ENCODE data around the gene LSM12.

The LSM12 gene

DNA sequence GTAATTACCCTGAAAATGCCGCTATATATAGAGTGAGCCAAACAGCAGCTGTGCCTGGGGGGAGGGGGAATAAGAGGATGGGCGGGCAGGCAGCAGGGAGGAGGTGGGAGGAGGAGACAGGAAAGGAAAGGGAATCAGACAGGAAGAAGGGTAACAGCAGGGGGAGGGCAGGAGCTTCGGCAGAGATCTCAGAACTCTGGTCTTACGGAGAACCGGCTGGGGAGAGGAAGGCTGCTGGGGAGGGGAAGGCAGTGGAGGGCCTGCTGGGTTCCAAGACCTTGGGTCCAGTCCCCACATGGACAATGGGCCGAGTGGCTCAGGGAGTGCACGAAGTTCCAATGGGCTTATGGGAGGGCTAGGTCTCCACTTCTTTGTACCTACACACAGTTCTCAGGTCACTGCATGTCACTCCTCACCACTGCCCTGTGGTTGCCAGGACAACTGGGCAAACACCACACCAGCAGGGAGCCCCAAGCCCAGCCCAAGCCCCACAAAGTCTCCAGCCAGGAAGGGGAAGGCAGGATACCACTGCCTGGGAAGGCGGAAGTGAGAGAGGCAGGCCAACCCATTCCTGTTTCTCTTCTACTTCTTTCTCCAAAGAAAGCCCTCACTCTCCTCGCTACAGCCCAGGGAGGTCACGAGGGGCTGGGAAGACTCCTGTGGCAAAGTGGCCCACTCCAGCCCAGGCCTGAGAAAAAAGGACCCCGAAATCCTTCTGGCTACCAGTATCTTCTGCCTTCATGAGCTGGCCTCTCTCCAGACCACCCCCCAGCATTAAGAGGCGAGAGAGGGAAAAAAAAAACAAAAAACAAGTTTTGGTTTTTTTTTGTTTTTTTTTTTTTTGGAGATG is 29.4 kb upstream of the LSM12 start (continued):
- no peak for TF ChIP-seq ZNF354C (tag by site-specific recombination; IDR thresholded peaks at IDR 0.05; ENCODE audit: borderline replicate concordance, low read depth)
- no peak for TF ChIP-seq ZNF223 (tag by site-specific recombination; IDR thresholded peaks at IDR 0.05)
- TF ChIP-seq, protein P1, sequence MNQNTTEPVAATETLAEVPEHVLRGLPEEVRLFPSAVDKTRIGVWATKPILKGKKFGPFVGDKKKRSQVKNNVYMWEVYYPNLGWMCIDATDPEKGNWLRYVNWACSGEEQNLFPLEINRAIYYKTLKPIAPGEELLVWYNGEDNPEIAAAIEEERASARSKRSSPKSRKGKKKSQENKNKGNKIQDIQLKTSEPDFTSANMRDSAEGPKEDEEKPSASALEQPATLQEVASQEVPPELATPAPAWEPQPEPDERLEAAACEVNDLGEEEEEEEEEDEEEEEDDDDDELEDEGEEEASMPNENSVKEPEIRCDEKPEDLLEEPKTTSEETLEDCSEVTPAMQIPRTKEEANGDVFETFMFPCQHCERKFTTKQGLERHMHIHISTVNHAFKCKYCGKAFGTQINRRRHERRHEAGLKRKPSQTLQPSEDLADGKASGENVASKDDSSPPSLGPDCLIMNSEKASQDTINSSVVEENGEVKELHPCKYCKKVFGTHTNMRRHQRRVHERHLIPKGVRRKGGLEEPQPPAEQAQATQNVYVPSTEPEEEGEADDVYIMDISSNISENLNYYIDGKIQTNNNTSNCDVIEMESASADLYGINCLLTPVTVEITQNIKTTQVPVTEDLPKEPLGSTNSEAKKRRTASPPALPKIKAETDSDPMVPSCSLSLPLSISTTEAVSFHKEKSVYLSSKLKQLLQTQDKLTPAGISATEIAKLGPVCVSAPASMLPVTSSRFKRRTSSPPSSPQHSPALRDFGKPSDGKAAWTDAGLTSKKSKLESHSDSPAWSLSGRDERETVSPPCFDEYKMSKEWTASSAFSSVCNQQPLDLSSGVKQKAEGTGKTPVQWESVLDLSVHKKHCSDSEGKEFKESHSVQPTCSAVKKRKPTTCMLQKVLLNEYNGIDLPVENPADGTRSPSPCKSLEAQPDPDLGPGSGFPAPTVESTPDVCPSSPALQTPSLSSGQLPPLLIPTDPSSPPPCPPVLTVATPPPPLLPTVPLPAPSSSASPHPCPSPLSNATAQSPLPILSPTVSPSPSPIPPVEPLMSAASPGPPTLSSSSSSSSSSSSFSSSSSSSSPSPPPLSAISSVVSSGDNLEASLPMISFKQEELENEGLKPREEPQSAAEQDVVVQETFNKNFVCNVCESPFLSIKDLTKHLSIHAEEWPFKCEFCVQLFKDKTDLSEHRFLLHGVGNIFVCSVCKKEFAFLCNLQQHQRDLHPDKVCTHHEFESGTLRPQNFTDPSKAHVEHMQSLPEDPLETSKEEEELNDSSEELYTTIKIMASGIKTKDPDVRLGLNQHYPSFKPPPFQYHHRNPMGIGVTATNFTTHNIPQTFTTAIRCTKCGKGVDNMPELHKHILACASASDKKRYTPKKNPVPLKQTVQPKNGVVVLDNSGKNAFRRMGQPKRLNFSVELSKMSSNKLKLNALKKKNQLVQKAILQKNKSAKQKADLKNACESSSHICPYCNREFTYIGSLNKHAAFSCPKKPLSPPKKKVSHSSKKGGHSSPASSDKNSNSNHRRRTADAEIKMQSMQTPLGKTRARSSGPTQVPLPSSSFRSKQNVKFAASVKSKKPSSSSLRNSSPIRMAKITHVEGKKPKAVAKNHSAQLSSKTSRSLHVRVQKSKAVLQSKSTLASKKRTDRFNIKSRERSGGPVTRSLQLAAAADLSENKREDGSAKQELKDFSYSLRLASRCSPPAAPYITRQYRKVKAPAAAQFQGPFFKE (tag by site-specific recombination; IDR thresholded peaks at IDR 0.05; ENCODE audit: borderline replicate concordance), result no peak
- no peak for TF ChIP-seq GLI2 (tag by site-specific recombination; IDR thresholded peaks at IDR 0.05; ENCODE audit: borderline replicate concordance, low read depth)
- TF ChIP-seq ZNF513 (tag by site-specific recombination; IDR thresholded peaks at IDR 0.05), result peak; percentile 16; the same call in 1 of the 2 replicates
- TF ChIP-seq, protein P2, sequence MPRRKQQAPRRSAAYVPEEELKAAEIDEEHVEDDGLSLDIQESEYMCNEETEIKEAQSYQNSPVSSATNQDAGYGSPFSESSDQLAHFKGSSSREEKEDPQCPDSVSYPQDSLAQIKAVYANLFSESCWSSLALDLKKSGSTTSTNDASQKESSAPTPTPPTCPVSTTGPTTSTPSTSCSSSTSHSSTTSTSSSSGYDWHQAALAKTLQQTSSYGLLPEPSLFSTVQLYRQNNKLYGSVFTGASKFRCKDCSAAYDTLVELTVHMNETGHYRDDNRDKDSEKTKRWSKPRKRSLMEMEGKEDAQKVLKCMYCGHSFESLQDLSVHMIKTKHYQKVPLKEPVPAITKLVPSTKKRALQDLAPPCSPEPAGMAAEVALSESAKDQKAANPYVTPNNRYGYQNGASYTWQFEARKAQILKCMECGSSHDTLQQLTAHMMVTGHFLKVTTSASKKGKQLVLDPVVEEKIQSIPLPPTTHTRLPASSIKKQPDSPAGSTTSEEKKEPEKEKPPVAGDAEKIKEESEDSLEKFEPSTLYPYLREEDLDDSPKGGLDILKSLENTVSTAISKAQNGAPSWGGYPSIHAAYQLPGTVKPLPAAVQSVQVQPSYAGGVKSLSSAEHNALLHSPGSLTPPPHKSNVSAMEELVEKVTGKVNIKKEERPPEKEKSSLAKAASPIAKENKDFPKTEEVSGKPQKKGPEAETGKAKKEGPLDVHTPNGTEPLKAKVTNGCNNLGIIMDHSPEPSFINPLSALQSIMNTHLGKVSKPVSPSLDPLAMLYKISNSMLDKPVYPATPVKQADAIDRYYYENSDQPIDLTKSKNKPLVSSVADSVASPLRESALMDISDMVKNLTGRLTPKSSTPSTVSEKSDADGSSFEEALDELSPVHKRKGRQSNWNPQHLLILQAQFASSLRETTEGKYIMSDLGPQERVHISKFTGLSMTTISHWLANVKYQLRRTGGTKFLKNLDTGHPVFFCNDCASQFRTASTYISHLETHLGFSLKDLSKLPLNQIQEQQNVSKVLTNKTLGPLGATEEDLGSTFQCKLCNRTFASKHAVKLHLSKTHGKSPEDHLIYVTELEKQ (tag by site-specific recombination; IDR thresholded peaks at IDR 0.05; ENCODE audit: borderline replicate concordance), result no peak
- no peak for TF ChIP-seq ZNF175 (tag by site-specific recombination; IDR thresholded peaks at IDR 0.05)
- TF ChIP-seq ZNF266 (tag by site-specific recombination; IDR thresholded peaks at IDR 0.05; ENCODE audit: low read depth), result no peak
- TF ChIP-seq KLF16 (tag by site-specific recombination; IDR thresholded peaks at IDR 0.05), result peak; percentile 65
- TF ChIP-seq, protein P3, sequence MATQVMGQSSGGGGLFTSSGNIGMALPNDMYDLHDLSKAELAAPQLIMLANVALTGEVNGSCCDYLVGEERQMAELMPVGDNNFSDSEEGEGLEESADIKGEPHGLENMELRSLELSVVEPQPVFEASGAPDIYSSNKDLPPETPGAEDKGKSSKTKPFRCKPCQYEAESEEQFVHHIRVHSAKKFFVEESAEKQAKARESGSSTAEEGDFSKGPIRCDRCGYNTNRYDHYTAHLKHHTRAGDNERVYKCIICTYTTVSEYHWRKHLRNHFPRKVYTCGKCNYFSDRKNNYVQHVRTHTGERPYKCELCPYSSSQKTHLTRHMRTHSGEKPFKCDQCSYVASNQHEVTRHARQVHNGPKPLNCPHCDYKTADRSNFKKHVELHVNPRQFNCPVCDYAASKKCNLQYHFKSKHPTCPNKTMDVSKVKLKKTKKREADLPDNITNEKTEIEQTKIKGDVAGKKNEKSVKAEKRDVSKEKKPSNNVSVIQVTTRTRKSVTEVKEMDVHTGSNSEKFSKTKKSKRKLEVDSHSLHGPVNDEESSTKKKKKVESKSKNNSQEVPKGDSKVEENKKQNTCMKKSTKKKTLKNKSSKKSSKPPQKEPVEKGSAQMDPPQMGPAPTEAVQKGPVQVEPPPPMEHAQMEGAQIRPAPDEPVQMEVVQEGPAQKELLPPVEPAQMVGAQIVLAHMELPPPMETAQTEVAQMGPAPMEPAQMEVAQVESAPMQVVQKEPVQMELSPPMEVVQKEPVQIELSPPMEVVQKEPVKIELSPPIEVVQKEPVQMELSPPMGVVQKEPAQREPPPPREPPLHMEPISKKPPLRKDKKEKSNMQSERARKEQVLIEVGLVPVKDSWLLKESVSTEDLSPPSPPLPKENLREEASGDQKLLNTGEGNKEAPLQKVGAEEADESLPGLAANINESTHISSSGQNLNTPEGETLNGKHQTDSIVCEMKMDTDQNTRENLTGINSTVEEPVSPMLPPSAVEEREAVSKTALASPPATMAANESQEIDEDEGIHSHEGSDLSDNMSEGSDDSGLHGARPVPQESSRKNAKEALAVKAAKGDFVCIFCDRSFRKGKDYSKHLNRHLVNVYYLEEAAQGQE (tag by site-specific recombination; IDR thresholded peaks at IDR 0.05), result 0 out of 2 replicates have a peak, but pooled peaks have one; percentile 41
- TF ChIP-seq ZNF155 (tag by site-specific recombination; IDR thresholded peaks at IDR 0.05), result no peak
- TF ChIP-seq SP3 (tag by site-specific recombination; IDR thresholded peaks at IDR 0.05), result peak; percentile 67
- peak; percentile 83 for TF ChIP-seq KLF8 (tag by site-specific recombination; IDR thresholded peaks at IDR 0.05)
- no peak for TF ChIP-seq ZNF311 (tag by site-specific recombination; IDR thresholded peaks at IDR 0.05; ENCODE audit: borderline replicate concordance)
- no peak for TF ChIP-seq ZNF654 (tag by site-specific recombination; IDR thresholded peaks at IDR 0.05; ENCODE audit: low read depth)
- no peak for TF ChIP-seq ZNF274 (IDR thresholded peaks at IDR 0.05; ENCODE audit: low read length)
- no peak for TF ChIP-seq ZNF274 (tag by site-specific recombination; IDR thresholded peaks at IDR 0.05; ENCODE audit: borderline replicate concordance)
- TF ChIP-seq REPIN1 (tag by site-specific recombination; IDR thresholded peaks at IDR 0.05; ENCODE audit: low read depth), result no peak
- TF ChIP-seq ZNF670 (tag by site-specific recombination; IDR thresholded peaks at IDR 0.05; ENCODE audit: low read depth), result no peak
- peak; percentile 93 for TF ChIP-seq ZNF335 (tag by site-specific recombination; conservative IDR thresholded peaks at IDR 0.05)
- TF ChIP-seq ZNF558 (tag by site-specific recombination; IDR thresholded peaks at IDR 0.05), result no peak
- TF ChIP-seq, protein P4, sequence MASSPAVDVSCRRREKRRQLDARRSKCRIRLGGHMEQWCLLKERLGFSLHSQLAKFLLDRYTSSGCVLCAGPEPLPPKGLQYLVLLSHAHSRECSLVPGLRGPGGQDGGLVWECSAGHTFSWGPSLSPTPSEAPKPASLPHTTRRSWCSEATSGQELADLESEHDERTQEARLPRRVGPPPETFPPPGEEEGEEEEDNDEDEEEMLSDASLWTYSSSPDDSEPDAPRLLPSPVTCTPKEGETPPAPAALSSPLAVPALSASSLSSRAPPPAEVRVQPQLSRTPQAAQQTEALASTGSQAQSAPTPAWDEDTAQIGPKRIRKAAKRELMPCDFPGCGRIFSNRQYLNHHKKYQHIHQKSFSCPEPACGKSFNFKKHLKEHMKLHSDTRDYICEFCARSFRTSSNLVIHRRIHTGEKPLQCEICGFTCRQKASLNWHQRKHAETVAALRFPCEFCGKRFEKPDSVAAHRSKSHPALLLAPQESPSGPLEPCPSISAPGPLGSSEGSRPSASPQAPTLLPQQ (tag by site-specific recombination; IDR thresholded peaks at IDR 0.05), result peak; percentile 66; the same call in 1 of the 2 replicates
- TF ChIP-seq ZFP69B (tag by site-specific recombination; IDR thresholded peaks at IDR 0.05), result 0 out of 2 replicates have a peak, but pooled peaks have one; percentile 31

Measured in HEK293 (cell line).